NCI-H146 treated with DMSO at 0.1 percent for 48 hours (cell line): ENCODE results near the gene FAM13A.

Source experiments
- DNase-seq: peaks from one replicate; lab custom pipeline; 2025; ENCODE audit not compliant: unreplicated experiment; lab: John Stamatoyannopoulos, UW

The FAM13A gene

GRCh38 chr4:88754796-88755195 lies 302.2 kb downstream of the FAM13A start:
- no peak for DNase-seq

GRCh38 chr4:88753658-88754571 lies 303.1 kb downstream of the FAM13A start:
- DNase-seq, result no peak

GRCh38 chr4:88752754-88753153 lies 304.2 kb downstream of the FAM13A start:
- DNase-seq, result no peak

GRCh38 chr4:88752076-88752463 lies 304.9 kb downstream of the FAM13A start:
- DNase-seq, result no peak

- no peak for DNase-seq
Observed at GRCh38 chr4:88751258-88752075, 305.5 kb downstream of the FAM13A start.

- no peak for DNase-seq
Observed at GRCh38 chr4:88750369-88750768, 306.6 kb downstream of the FAM13A start.

GRCh38 chr4:88747351-88747750 lies 309.6 kb downstream of the FAM13A start:
- DNase-seq, result no peak

GRCh38 chr4:88746206-88746605 lies 310.8 kb downstream of the FAM13A start:
- no peak for DNase-seq

GRCh38 chr4:88745581-88746163 lies 311.3 kb downstream of the FAM13A start:
- DNase-seq, result no peak

- DNase-seq, result no peak
Observed at GRCh38 chr4:88745175-88745574, 311.8 kb downstream of the FAM13A start.

- no peak for DNase-seq
Observed at GRCh38 chr4:88744609-88745008, 312.4 kb downstream of the FAM13A start.

GRCh38 chr4:88743696-88744095 lies 313.3 kb downstream of the FAM13A start:
- no peak for DNase-seq

GRCh38 chr4:88742561-88742960 lies 314.4 kb downstream of the FAM13A start:
- DNase-seq, result no peak

GRCh38 chr4:88738180-88738579 lies 318.8 kb downstream of the FAM13A start:
- DNase-seq, result peak; percentile 1

- no peak for DNase-seq
Observed at GRCh38 chr4:88737307-88737941, 319.6 kb downstream of the FAM13A start.

- no peak for DNase-seq
Observed at GRCh38 chr4:88736264-88736663, 320.7 kb downstream of the FAM13A start.

- DNase-seq, result no peak
Observed at GRCh38 chr4:88735564-88735963, 321.4 kb downstream of the FAM13A start.

GRCh38 chr4:88734403-88734949 lies 322.5 kb downstream of the FAM13A start:
- no peak for DNase-seq

GRCh38 chr4:88732714-88733368 lies 324.1 kb downstream of the FAM13A start:
- DNase-seq, result no peak

GRCh38 chr4:88731381-88731780 lies 325.6 kb downstream of the FAM13A start:
- DNase-seq, result no peak
